ENCODE data around the gene TSPAN33. TPM values are rescaled to one million over a fixed set of nuclear protein-coding genes. Genes with fewer than 3 reads are reported as not detected.
"Not testable (repeated sequence)": the region's sequence is repeated elsewhere in the genome, so short reads cannot be mapped to it uniquely, and the experiment has no call there.

TSPAN33 gene
- total RNA-seq, 2 donors from 2014 or later: 5.2 to 6.3 TPM

DNA sequence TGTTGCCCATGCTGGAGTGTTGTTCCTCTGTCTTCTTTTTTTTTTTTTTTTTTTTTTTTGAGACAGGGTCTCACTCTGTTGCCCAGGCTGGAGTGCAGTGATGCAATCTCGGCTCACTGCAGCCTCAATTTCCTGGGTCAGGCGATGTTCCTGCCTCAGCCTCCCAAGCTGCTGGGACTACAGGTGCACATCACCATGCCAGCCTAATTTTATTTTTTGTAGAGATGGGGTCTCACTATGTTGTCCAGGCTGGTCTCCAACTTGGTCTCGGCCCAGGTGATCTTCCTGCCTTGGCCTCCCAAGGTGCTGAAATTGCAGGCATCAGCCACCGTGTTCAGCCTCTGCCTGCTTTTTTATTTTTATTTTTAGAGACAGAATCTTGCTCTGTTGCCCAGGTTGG is 74.7 kb downstream of the TSPAN33 start:
- not testable (repeated sequence) for DNase-seq (ENCODE audit: low spot score)
- intact Hi-C loops (cut with DNase I): loop anchor here (5.0 to 10.0 kb wide), 3 partner anchors 78 to 256 kb away; no protein-coding TSS in a partner anchor

Other genes with a start within 250 kb of the TSPAN33 start
- 1 to 10 TPM in 1 of 2 donors, under 1 TPM in 1; 0.95 to 1.3 TPM for gene KCP, start 234.0 kb upstream of the TSPAN33 start, total RNA-seq
- gene IRF5, start 206.8 kb upstream of the TSPAN33 start, total RNA-seq: 10 to 100 TPM in 1 of 2 donors, 1 to 10 TPM in 1; 5.8 to 10.3 TPM
- 10 to 100 TPM; 25.4 to 27.9 TPM for gene TNPO3, start 89.6 kb upstream of the TSPAN33 start, total RNA-seq
- 1 to 10 TPM; 7.4 to 8.5 TPM for gene SMO, start 43.9 kb downstream of the TSPAN33 start, total RNA-seq
- gene AHCYL2, start 80.3 kb downstream of the TSPAN33 start, total RNA-seq: 10 to 100 TPM; 11.2 to 13.6 TPM

Measured in posterior vena cava (tissue), 2 donors.